Measurements from ENCODE around the gene GRIN3A.
A peak's percentile ranks its signal among the peaks of the same experiment; 100 is the strongest.

The GRIN3A gene

DNA sequence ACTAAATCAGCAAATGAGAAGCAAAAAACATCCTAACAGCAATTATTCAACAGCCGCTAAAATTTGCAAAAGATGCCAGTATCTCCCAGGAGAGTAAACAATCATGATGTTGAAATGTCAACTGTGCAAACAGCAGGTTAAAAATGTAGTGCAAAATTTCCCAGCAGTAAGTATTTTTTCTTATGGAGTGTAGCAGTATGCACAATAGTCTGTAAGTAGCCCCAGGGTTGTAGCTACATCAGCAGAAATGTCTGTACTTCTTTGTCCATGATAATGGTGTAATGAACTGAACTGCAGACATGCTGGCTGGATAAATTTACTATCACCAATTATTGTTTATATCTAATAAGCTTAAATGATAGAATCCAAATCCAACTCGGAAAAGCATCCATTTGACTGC is 31.4 kb downstream of the GRIN3A start:
- no peak for DNase-seq (ENCODE audit: low read depth in 2 of 2)
- TF ChIP-seq, protein P1, sequence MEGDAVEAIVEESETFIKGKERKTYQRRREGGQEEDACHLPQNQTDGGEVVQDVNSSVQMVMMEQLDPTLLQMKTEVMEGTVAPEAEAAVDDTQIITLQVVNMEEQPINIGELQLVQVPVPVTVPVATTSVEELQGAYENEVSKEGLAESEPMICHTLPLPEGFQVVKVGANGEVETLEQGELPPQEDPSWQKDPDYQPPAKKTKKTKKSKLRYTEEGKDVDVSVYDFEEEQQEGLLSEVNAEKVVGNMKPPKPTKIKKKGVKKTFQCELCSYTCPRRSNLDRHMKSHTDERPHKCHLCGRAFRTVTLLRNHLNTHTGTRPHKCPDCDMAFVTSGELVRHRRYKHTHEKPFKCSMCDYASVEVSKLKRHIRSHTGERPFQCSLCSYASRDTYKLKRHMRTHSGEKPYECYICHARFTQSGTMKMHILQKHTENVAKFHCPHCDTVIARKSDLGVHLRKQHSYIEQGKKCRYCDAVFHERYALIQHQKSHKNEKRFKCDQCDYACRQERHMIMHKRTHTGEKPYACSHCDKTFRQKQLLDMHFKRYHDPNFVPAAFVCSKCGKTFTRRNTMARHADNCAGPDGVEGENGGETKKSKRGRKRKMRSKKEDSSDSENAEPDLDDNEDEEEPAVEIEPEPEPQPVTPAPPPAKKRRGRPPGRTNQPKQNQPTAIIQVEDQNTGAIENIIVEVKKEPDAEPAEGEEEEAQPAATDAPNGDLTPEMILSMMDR (IDR thresholded peaks at IDR 0.05; ENCODE audit: low read depth, low read length): no peak
- no peak overlapping the region for H3K4me3 ChIP-seq (replicated peaks in 1 of 2; ENCODE audit: low read depth in 2 of 2, low read length in 2 of 2)

DNA sequence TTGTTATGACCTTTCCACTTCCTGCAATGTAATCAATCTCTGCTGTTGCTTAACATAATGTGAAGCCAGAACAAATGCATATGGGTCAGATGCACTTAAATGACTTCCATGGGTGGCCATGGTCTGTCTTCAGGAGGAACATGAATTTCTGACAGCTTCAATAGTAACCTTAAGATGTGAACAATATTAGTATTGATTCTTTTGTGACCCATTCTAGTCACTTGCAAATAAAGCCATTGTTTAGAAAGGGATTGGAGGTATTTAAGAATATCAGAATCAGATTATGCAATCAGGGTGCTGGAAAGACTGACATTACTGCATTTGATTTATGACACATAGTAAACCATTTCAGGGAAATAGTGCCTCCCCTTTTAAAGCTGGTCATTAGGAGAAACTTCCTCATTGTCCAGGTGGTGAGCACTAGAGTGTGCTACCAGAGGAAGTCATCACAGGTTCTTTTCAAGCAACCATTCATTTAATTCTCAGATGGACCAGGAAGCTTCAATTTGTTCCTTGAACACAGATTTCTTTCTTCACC is 32.1 kb downstream of the GRIN3A start:
- TF ChIP-seq, protein P1 (IDR thresholded peaks at IDR 0.05; ENCODE audit: low read depth, low read length): no peak
- DNase-seq (ENCODE audit: low read depth in 2 of 2): no peak

DNA sequence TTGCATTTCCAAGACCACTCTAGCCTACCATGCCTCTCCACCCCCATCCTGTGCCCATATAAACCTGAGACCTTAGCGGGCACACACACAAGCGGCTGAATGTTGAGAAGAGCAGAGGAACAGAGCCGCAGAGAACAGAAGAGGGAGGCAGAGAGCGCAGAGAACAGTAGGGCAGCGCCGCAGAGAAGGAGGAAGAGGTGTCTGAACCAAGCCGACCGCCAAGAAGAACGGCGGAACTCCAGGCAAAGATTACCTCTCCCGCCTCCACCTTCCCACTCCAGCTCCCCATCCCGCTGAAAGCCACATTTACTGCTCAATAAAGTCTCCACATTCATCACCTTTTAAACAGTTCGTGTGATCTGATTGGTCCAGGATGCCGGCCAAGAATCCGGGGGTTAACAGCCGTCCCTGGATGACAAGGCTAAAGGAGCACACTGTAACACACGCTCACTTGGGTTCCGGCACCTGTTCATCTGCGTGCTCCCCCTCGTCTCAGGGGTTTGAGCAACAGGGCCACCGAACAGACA is 33.2 kb downstream of the GRIN3A start:
- no peak overlapping the region for H3K4me3 ChIP-seq (replicated peaks in 1 of 2; ENCODE audit: low read depth in 2 of 2, low read length in 2 of 2)
- TF ChIP-seq, protein P1 (IDR thresholded peaks at IDR 0.05; ENCODE audit: low read depth, low read length): no peak
- DNase-seq (ENCODE audit: low read depth in 2 of 2): peak in 1 of 2 donors; percentile 2

More for the DNA sequence above, 32.1 kb downstream of the GRIN3A start:
- H3K4me3 ChIP-seq (replicated peaks in 1 of 2; ENCODE audit: low read depth in 2 of 2, low read length in 2 of 2): no peak overlapping the region

DNA sequence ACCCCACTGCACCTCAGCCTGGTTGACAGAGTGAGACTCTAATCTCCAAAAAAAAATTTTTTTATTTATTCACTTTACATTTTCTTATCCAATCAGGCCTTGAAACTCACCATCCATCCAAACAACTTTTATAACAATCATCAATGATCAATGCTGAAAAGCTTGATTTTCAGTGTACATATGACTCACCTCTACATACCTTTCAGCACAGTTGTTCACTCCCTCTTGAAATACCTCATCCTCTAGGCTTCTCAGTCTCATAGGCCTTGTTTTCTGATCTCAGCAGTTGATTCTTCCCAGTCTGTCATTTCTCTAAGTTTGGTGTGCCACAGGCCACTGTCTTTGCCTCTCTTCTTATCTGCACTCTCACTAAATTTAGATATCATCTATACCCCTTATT is 36.2 kb downstream of the GRIN3A start:
- TF ChIP-seq, protein P1 (IDR thresholded peaks at IDR 0.05; ENCODE audit: low read depth, low read length): no peak
- no peak for DNase-seq (ENCODE audit: low read depth in 2 of 2)
- H3K4me3 ChIP-seq (replicated peaks in 1 of 2; ENCODE audit: low read depth in 2 of 2, low read length in 2 of 2): no peak overlapping the region

DNA sequence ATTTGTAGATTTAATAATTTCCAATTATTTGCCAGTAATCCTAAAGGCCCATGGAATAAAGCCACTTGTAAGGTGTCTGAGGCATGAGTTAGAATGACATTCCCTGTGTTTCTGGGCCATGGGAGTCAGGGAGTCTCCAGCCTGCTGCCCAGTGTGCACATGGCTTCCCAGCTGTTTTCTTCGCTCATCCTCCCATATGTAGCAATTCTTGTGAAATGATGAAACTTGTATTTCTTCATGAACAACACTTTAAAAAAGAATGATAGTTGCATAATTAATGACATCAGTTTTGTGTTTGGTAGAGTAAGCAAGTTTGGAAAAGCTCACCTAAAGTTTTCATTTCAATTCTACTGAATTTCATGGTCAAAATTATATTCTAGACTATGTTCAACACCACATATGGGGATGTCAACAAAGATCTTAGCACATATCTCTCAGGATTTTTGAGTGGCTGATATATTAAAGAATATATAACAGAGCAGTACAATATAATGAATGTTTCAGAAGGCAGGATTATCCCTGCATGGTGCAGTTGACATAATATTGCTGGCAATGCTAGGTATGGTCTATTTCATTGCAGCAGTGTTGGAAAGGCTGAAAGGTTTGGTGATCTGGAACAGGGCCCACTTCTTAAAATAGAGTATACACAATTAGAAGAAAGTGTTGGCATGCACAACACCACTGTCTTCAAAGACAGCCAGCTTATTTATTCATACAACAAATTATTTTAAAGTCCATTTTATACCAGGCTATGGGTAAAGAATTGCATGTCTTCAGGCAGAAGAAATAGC is 44.7 kb downstream of the GRIN3A start:
- DNase-seq (ENCODE audit: low read depth in 2 of 2): no peak
- H3K4me3 ChIP-seq (replicated peaks in 1 of 2; ENCODE audit: low read depth in 2 of 2, low read length in 2 of 2): no peak overlapping the region
- TF ChIP-seq, protein P1 (IDR thresholded peaks at IDR 0.05; ENCODE audit: low read depth, low read length): no peak

DNA sequence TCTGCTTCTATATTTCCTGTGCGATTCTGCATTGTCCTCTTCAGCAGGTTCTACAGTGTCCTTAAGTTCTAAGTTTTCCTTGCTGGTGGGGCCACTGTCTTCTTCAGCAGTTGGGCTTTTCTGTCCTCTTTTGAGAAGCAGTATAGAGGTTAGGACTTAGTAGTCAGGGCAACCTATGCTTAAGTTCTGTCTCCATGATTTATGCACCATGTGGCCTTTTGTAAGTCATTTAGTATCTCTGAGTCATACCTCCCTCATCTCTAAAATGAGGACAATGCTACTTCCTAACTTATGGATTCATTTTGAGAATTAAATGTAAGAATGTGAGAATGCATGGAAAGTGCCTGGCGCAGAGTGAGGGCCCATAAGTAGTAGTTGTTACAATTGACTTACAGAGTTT is 46.8 kb downstream of the GRIN3A start:
- H3K4me3 ChIP-seq (replicated peaks in 1 of 2; ENCODE audit: low read depth in 2 of 2, low read length in 2 of 2): no peak overlapping the region
- TF ChIP-seq, protein P1 (IDR thresholded peaks at IDR 0.05; ENCODE audit: low read depth, low read length): no peak
- DNase-seq (ENCODE audit: low read depth in 2 of 2): no peak

All from cardiac fibroblast (primary cell).